Measurements from ENCODE around the gene RPP14. TPM values are rescaled to one million over a fixed set of nuclear protein-coding genes. Genes with fewer than 3 reads are reported as not detected.

The RPP14 gene
- total and polyA plus RNA-seq, 10 of the 15 experiments (the other 5 are each of a cell fraction or from before 2014, with no cell fraction given), result 9.1 to 21.2 (median 12.7) TPM

DNA sequence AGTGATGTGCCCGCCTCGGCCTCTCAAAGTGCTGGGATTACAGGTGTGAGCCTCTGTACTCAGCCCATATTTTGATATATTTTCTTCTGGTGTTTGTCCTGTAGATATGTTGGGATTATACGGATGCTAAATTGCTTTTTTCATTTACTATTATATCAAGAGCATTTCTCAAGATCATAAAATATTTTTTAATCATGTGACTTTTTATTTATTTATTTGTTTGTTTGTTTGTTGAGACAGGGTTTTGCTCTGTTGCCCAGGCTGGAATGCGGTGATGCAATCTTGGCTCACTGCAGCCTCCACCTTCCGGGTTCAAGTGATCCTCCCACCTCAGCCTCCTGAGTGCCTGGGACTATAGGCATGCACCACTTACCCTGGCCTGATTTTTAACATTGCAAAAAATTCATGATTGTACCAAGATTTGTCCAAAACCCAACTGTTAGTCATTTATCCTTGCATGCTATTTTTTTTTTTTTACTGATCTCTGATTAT, 23.9 kb downstream of the RPP14 start:
- 86% methylated on average over 5 of the region's 5 CpGs for WGBS (ENCODE audit: insufficient coverage, insufficient replicate concordance, low lambda C conversion rate, missing lambda C conversion rate)
- no TSS peak for BruUV-seq (replicated peaks)

More for the DNA sequence above, 23.9 kb downstream of the RPP14 start:
- intact Hi-C loops (cut with micrococcal nuclease; ENCODE audit: unreplicated experiment), result no loop called here
- H3K27me3 ChIP-seq (replicated peaks in 1 of 2; ENCODE audit: control insufficient read depth in 2 of 2, insufficient read depth in 2 of 2, low read length in 1 of 2), result no peaks in the 10 kb centered on the region
- no peak for DNase-seq (ENCODE audit: low read depth, low spot score)
- no peak overlapping the region for H3K4me3 ChIP-seq
- SMC1A ChIA-PET (ENCODE audit: uncharacterized antibody, unreplicated experiment), result interaction anchor here (13.1 kb wide), 1 partner anchor 20 kb away, joined by 324 read pairs; no protein-coding TSS in a partner anchor
- peaks cover 10% of the 10 kb centered on the region for H3K79me2 ChIP-seq (ENCODE audit: control insufficient read depth, insufficient read depth, low read length)
- POLR2A ChIA-PET, result interaction anchor here (0.6 kb wide), 1 partner anchor 676 kb away, joined by 4 read pairs; no protein-coding TSS in a partner anchor
- H3K9me3 ChIP-seq (replicated peaks; ENCODE audit: control insufficient read depth, insufficient read depth, low read length), result no peaks in the 10 kb centered on the region
- no peak for FAIRE-seq
- in situ Hi-C loops (cut with MboI), result loop anchor here (5.0 to 10.0 kb wide), 3 partner anchors 82 to 205 kb away; partner anchors contain the start of gene ACOX2
- RAD21 ChIA-PET (ENCODE audit: unreplicated experiment), result no interaction called here
- H3K4me2 ChIP-seq (ENCODE audit: control insufficient read depth, insufficient read depth), result no peak overlapping the region
- H3K27ac ChIP-seq (ENCODE audit: control insufficient read depth, insufficient read depth), result no peak overlapping the region
- TF ChIP-seq NBN (IDR thresholded peaks at IDR 0.05) (no peak), EP300 (IDR thresholded peaks at IDR 0.05; ENCODE audit: borderline replicate concordance in 1 of 2, control insufficient read depth in 1 of 2, low read depth in 2 of 2, low read length in 2 of 2) (no peak), HDGF (IDR thresholded peaks at IDR 0.05) (no peak), GATAD2B (conservative IDR thresholded peaks at IDR 0.05; ENCODE audit: low read depth) (no peak), CEBPB (IDR thresholded peaks at IDR 0.05; ENCODE audit: borderline replicate concordance in 1 of 2, low read depth in 2 of 2, low read length in 2 of 2) (no peak), FOXK2 (IDR thresholded peaks at IDR 0.05) (no peak), GABPA (IDR thresholded peaks at IDR 0.05; ENCODE audit: low read depth) (no peak), FOS (IDR thresholded peaks at IDR 0.05; ENCODE audit: borderline replicate concordance, extremely low read depth, insufficient read length) (no peak)
- TF ChIP-seq, protein P1, sequence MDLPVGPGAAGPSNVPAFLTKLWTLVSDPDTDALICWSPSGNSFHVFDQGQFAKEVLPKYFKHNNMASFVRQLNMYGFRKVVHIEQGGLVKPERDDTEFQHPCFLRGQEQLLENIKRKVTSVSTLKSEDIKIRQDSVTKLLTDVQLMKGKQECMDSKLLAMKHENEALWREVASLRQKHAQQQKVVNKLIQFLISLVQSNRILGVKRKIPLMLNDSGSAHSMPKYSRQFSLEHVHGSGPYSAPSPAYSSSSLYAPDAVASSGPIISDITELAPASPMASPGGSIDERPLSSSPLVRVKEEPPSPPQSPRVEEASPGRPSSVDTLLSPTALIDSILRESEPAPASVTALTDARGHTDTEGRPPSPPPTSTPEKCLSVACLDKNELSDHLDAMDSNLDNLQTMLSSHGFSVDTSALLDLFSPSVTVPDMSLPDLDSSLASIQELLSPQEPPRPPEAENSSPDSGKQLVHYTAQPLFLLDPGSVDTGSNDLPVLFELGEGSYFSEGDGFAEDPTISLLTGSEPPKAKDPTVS (IDR thresholded peaks at IDR 0.05; ENCODE audit: low read depth, low read length), result no peak
- no peaks in the 10 kb centered on the region for H3K36me3 ChIP-seq (ENCODE audit: control insufficient read depth in 2 of 2, insufficient read depth in 2 of 2, low read length in 1 of 2)
- no peak overlapping the region for H3K9ac ChIP-seq (ENCODE audit: control insufficient read depth, insufficient read depth, low read length)
- no peak for ATAC-seq
- H3K4me1 ChIP-seq (ENCODE audit: control insufficient read depth, insufficient read depth, low read length), result peaks cover 12% of the 10 kb centered on the region
- CTCF ChIA-PET, result interaction anchor here (0.9 to 4.3 kb wide), 7 partner anchors 8 to 204 kb away, joined by 3 to 20 read pairs (median 4); partner anchors contain the start of genes HTD2 and RPP14
- H2AFZ ChIP-seq (ENCODE audit: control insufficient read depth, low read depth, low read length), result no peak overlapping the region
- H4K20me1 ChIP-seq (ENCODE audit: control insufficient read depth, insufficient read depth), result no peaks in the 10 kb centered on the region

Data from GM12878 (cell line).